Parathyroid adenoma (tissue), 2 donors: ENCODE data around the gene METTL23.

Experiments
- H2AFZ ChIP-seq: fragments of 300-600 bp; sonication (generic); one replicate; pipeline ENCODE4 v1.7.0; 2017; ENCODE audit warnings: antibody characterized with exemption, mild to moderate bottlenecking
- H3K27ac ChIP-seq: fragments of 300-600 bp; sonication (generic); one replicate; pipeline ENCODE4 v1.7.0; 2017
- H3K27me3 ChIP-seq: fragments of 300-600 bp; sonication (generic); one replicate; pipeline ENCODE4 v1.7.0; 2017; ENCODE audit warnings: low read length; ENCODE audit not compliant: control insufficient read depth, insufficient read depth
- H3K36me3 ChIP-seq: fragments of 300-600 bp; sonication (generic); one replicate; pipeline ENCODE4 v1.7.0; 2017; ENCODE audit warnings: low read length; ENCODE audit not compliant: control insufficient read depth, insufficient read depth
- H3K4me1 ChIP-seq: fragments of 300-600 bp; sonication (generic); one replicate; pipeline ENCODE4 v1.7.0; 2017; ENCODE audit warnings: control low read depth
- H3K4me2 ChIP-seq: fragments of 300-600 bp; sonication (generic); one replicate; pipeline ENCODE4 v1.7.0; 2017; ENCODE audit warnings: low read length
- H3K4me3 ChIP-seq: fragments of 300-600 bp; sonication (generic); one replicate; pipeline ENCODE4 v1.7.0; 2017; ENCODE audit warnings: low read depth, low read length
- H3K79me2 ChIP-seq: fragments of 300-600 bp; sonication (generic); one replicate; pipeline ENCODE4 v1.7.0; 2017; ENCODE audit warnings: control low read depth
- H3K9ac ChIP-seq: fragments of 300-600 bp; sonication (generic); one replicate; pipeline ENCODE4 v1.7.0; 2017; ENCODE audit warnings: mild to moderate bottlenecking
- H3K9me3 ChIP-seq: fragments of 300-600 bp; sonication (generic); one replicate; pipeline ENCODE4 v1.7.0; 2017; ENCODE audit warnings: low read length; ENCODE audit not compliant: control insufficient read depth
- TF ChIP-seq, protein P1 (sequence below): fragments of 300-600 bp; sonication (generic); IDR thresholded peaks from one replicate; pipeline ENCODE4 v1.7.0; 2017; ENCODE audit warnings: antibody characterized with exemption, mild to moderate bottlenecking
- donor health status: primary hyperparathyroidism.

The METTL23 gene

DNA sequence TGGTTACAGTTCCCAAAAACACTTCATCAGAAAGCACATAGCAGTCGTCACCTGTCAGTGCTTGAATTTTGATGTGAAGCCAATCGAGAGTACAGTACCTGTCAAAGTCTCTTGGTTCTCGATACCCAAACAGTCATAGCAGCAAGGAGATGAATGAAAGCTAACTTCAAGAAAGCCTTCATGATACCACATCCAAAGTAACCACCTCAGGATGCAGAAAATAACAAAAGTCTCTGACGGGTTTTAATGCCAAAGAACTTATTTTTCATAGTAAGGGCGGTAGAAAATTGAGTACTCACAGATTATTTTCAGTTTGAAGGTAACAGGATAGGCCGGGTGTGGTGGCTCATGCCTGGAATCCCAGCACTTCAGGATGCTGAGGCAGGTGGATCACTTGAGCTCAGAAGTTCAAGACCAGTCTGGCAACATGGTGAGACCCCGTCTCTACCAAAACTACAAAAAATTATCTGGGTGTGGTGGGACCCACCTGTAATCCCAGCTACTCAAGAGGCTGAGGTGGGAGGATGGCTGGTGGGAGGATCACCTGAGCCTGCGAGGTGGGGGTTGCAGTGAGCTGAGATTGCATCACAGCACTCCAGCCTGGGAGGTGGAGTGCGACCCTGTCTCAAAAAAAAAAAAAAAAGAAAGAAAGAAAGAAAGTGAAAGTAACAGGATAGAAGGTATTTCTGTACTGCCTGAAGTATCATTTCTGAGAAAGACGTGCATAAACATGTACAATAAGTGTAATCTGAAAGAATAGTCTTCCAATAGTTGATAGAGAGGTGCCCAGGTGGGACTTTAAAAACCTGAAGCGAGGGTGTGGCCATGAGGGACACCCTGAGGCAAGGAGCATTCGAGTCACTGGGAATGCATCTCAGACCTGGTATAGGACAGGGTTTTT lies 26.7 kb downstream of the METTL23 start:
- H3K9me3 ChIP-seq = no peaks in the 10 kb centered on the region
- no peaks in the 10 kb centered on the region for H3K79me2 ChIP-seq
- no peaks in the 10 kb centered on the region for H3K36me3 ChIP-seq
- no peak overlapping the region for H3K4me3 ChIP-seq
- TF ChIP-seq, protein P1, sequence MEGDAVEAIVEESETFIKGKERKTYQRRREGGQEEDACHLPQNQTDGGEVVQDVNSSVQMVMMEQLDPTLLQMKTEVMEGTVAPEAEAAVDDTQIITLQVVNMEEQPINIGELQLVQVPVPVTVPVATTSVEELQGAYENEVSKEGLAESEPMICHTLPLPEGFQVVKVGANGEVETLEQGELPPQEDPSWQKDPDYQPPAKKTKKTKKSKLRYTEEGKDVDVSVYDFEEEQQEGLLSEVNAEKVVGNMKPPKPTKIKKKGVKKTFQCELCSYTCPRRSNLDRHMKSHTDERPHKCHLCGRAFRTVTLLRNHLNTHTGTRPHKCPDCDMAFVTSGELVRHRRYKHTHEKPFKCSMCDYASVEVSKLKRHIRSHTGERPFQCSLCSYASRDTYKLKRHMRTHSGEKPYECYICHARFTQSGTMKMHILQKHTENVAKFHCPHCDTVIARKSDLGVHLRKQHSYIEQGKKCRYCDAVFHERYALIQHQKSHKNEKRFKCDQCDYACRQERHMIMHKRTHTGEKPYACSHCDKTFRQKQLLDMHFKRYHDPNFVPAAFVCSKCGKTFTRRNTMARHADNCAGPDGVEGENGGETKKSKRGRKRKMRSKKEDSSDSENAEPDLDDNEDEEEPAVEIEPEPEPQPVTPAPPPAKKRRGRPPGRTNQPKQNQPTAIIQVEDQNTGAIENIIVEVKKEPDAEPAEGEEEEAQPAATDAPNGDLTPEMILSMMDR = no peak
- H2AFZ ChIP-seq = no peak overlapping the region
- H3K4me1 ChIP-seq = peaks cover 2% of the 10 kb centered on the region
- H3K27me3 ChIP-seq = no peaks in the 10 kb centered on the region
- H3K4me2 ChIP-seq = no peak overlapping the region
- no peak overlapping the region for H3K27ac ChIP-seq
- no peak overlapping the region for H3K9ac ChIP-seq

DNA sequence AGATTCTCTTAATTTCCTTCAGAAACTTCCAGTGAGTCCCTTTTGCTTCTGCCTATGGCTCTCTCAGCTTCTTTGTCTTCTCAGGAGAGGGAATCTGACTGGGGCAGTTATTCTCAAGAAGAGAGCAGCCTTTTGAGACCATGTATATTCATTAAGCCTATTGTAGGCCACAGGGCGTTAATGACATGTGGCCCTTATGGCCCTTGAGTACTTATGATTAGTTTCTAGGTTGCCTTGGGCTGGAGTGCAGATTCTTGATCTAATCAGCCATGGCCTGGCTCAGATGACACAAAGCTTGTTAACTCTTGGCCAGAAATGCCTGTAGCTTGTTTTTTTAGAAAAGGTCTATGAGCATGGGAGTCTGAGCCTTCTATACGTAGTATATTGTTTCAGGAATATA lies 28.6 kb downstream of the METTL23 start:
- Histone ChIP-seq H3K4me1 (peaks cover 2% of the 10 kb centered on the region), H3K9me3 (no peaks in the 10 kb centered on the region), H3K4me2 (no peak overlapping the region), H3K4me3 (no peak overlapping the region), H3K9ac (no peak overlapping the region), H3K27me3 (no peaks in the 10 kb centered on the region), H3K36me3 (no peaks in the 10 kb centered on the region), H3K79me2 (no peaks in the 10 kb centered on the region), H2AFZ (no peak overlapping the region), H3K27ac (no peak overlapping the region)
- TF ChIP-seq, protein P1 = no peak

DNA sequence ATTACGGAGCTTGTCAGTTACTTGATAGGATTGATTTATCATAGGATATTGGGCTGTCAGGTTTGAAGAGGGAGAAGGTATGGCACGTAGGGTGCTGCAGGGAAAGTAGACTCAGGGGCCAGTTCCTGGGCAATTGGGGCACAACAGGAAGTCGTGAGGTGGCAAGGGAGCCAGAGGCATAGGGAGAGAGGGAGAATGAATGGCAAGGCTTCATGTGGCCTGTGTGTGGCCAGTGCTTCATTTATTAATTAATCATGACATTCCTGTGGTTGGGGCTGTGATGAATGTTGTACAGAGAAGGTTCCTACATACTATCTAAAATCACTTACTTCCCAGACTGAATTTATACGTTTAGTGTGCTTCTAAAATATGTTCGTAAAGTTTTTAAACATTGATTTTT lies 30.6 kb downstream of the METTL23 start:
- peaks cover 2% of the 10 kb centered on the region for H3K4me1 ChIP-seq
- no peak overlapping the region for H3K27ac ChIP-seq
- H3K36me3 ChIP-seq = no peaks in the 10 kb centered on the region
- H3K9me3 ChIP-seq = no peaks in the 10 kb centered on the region
- H3K79me2 ChIP-seq = no peaks in the 10 kb centered on the region
- H3K9ac ChIP-seq = no peak overlapping the region
- TF ChIP-seq, protein P1 = no peak
- H3K4me2 ChIP-seq = no peak overlapping the region
- no peak overlapping the region for H2AFZ ChIP-seq
- no peak overlapping the region for H3K4me3 ChIP-seq
- H3K27me3 ChIP-seq = no peaks in the 10 kb centered on the region

DNA sequence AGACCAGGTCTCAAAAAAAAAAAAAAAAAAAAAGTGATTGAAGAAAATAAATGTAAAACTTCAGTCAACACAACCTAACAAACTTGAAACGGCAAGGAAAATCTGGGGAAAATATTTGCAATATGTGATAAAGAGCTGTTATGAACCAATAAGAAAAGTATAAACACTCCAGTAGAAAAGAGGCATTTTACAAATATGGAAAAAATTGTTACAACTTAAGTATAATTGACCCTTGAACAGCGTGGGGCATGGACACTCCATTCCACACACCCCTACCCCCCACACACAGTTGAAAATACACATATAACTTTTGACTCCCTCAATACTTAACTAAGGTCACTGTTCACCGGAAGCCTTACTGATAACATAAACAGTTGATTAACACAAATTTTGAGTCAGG lies 31.9 kb downstream of the METTL23 start:
- Histone ChIP-seq H3K9me3 (no peaks in the 10 kb centered on the region), H3K4me2 (no peak overlapping the region), H2AFZ (no peak overlapping the region), H3K36me3 (no peaks in the 10 kb centered on the region), H3K27me3 (no peaks in the 10 kb centered on the region), H3K4me1 (peaks cover 2% of the 10 kb centered on the region), H3K27ac (no peak overlapping the region), H3K79me2 (no peaks in the 10 kb centered on the region), H3K9ac (no peak overlapping the region), H3K4me3 (no peak overlapping the region)
- TF ChIP-seq, protein P1 = no peak
